Suprapubic skin (tissue), 4 donors: ENCODE data around the gene FOXE1. TPM values are rescaled to one million over a fixed set of nuclear protein-coding genes. Genes with fewer than 3 reads are reported as not detected.

ENCODE experiments used
- DNase-seq, 2 donors: peaks; one replicate each; pipeline ENCODE4 v3.0.0-alpha.2; 2019; ENCODE audit warnings: low spot score in 2 of 2
- H3K27ac ChIP-seq: fragments of 200-600 bp; sonication (generic); one replicate; pipeline ENCODE4 v1.5.1; 2019
- H3K27me3 ChIP-seq: fragments of 200-600 bp; sonication (generic); one replicate; pipeline ENCODE4 v1.5.1; 2019
- H3K36me3 ChIP-seq: fragments of 200-600 bp; sonication (generic); one replicate; pipeline ENCODE4 v1.5.1; 2019
- H3K4me1 ChIP-seq: fragments of 200-600 bp; sonication (generic); one replicate; pipeline ENCODE4 v1.5.1; 2019
- H3K4me3 ChIP-seq: fragments of 200-600 bp; sonication (generic); one replicate; pipeline ENCODE4 v1.5.1; 2019; ENCODE audit warnings: mild to moderate bottlenecking
- H3K9me3 ChIP-seq: fragments of 200-600 bp; sonication (generic); one replicate; pipeline ENCODE4 v1.5.1; 2019
- EP300 ChIP-seq: sonication (generic); formaldehyde crosslinking; IDR thresholded peaks from one replicate; pipeline ENCODE4 v1.6.1; 2017; ENCODE audit warnings: antibody characterized with exemption
- POLR2A ChIP-seq, 2 donors: fragments of 450-650 bp; IDR thresholded peaks; one replicate each; pipeline ENCODE4 v1.6.1; 2017; ENCODE audit warnings: antibody characterized with exemption in 2 of 2, mild to moderate bottlenecking in 2 of 2, moderate library complexity in 2 of 2
- POLR2AphosphoS5 ChIP-seq, 3 donors: sonication (generic); formaldehyde crosslinking; IDR thresholded peaks; one replicate each; pipeline ENCODE4 v1.6.1; 2017; ENCODE audit warnings: antibody characterized with exemption in 3 of 3
- WGBS: methylation state at CpG from one replicate; pipeline ENCODE4 v1.1.5; 2018; 5-methylcytosine and 5-hydroxymethylcytosine counted together
- total RNA-seq, 4 donors: library from RNA; depleted of rRNA; stranded (reverse); fragments of >200 nt; gene quantifications; one replicate each; pipeline ENCODE4 v1.1.0, GENCODE V29; 2016
- TF ChIP-seq, protein P1 (sequence below), 2 donors: fragments of 200-600 bp in 1 of 2; fragments of 450-650 bp in 1 of 2; sonication (generic) in 1 of 2; IDR thresholded peaks; one replicate each; pipeline ENCODE4 v1.5.1; 2016 to 2019; ENCODE audit warnings: antibody characterized with exemption in 2 of 2, mild to moderate bottlenecking in 1 of 2, moderate library complexity in 1 of 2

Gene FOXE1
- total RNA-seq, 4 donors from 2014 or later: 0.48 to 3.9 (median 2.0) TPM

DNA sequence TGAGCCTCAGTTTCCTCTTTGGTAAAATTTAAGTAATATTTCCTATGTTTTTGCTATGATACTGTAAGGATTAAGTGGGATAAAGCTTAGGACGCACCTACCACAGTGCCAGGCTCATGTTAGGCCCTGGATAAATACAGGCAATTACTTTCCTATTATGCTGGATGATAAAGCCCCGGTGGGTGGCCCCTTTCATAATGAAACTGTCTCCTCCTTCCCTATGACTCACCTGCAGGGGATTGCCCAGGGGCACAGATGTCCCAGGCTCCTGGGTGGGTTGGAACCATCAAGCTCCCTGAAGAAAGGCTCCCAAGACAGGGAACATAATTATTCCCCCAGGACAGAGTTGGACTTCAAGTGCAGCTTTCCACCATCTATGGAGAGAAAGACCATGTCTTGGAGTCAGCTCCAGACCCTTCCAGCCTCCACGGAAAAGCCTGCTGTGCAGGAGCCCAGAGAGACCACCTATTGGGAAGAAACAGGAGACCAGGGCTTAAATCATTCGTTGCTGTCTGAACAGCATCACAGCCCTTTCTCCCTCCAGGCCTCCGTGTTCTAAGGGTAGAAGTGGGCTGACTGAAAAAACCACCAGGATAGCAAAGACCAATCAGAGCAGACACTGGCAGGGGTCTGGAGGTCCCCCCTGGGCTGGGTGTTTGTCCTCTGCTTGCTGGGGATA lies 43.2 kb upstream of the FOXE1 start:
- Histone ChIP-seq H3K4me3 (no peak overlapping the region), H3K27me3 (no peaks in the 10 kb centered on the region), H3K9me3 (no peaks in the 10 kb centered on the region), H3K36me3 (no peaks in the 10 kb centered on the region), H3K4me1 (no peaks in the 10 kb centered on the region), H3K27ac (no peak overlapping the region)
- DNase-seq: no peak
- TF ChIP-seq, protein P1, sequence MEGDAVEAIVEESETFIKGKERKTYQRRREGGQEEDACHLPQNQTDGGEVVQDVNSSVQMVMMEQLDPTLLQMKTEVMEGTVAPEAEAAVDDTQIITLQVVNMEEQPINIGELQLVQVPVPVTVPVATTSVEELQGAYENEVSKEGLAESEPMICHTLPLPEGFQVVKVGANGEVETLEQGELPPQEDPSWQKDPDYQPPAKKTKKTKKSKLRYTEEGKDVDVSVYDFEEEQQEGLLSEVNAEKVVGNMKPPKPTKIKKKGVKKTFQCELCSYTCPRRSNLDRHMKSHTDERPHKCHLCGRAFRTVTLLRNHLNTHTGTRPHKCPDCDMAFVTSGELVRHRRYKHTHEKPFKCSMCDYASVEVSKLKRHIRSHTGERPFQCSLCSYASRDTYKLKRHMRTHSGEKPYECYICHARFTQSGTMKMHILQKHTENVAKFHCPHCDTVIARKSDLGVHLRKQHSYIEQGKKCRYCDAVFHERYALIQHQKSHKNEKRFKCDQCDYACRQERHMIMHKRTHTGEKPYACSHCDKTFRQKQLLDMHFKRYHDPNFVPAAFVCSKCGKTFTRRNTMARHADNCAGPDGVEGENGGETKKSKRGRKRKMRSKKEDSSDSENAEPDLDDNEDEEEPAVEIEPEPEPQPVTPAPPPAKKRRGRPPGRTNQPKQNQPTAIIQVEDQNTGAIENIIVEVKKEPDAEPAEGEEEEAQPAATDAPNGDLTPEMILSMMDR (IDR thresholded peaks at IDR 0.05): no peak
- no peak for TF ChIP-seq POLR2AphosphoS5 (IDR thresholded peaks at IDR 0.05)
- 80% methylated on average over 5 of the region's 5 CpGs for WGBS

DNA sequence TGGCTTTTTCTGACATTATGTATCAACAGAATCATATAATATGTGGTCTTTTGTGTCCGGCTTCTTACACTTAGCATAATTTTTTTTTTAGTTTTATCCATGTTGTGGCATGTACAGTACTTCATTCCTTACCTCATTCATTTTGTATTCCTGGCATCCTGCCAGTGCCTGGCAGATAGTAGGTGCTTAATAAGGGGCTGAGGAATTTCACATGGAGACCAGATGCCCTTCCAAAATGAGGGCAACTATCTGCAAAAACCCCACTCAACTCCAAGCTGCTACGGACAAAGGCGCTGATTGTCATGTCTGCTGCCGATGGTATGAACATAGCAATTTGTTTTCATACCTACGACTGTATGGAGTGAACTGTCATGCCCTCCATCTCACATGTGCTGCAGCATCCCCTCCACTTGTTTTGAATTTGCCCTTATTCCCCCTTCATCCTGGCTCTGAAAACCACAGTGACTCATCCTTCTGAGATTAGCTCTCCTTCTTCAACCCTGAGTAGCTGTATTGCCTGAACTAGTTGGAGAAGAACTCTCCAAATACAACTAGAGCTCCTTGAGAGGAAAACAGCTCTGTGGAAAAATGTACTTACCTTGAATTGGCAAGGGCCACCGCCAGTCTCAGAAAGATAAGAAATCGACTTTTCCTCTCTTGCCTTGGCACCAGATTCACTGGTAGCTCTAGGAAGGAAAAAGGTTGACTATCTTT lies 41.3 kb upstream of the FOXE1 start:
- no peak overlapping the region for H3K4me3 ChIP-seq
- DNase-seq: no peak
- H3K36me3 ChIP-seq: no peaks in the 10 kb centered on the region
- no peaks in the 10 kb centered on the region for H3K9me3 ChIP-seq
- 68% methylated on average over 7 of the region's 7 CpGs for WGBS
- no peaks in the 10 kb centered on the region for H3K27me3 ChIP-seq
- no peak overlapping the region for H3K27ac ChIP-seq
- H3K4me1 ChIP-seq: no peaks in the 10 kb centered on the region
- TF ChIP-seq POLR2AphosphoS5 (IDR thresholded peaks at IDR 0.05) (no peak), EP300 (no peak), POLR2A (IDR thresholded peaks at IDR 0.05) (no peak)
- TF ChIP-seq, protein P1 (IDR thresholded peaks at IDR 0.05): no peak

DNA sequence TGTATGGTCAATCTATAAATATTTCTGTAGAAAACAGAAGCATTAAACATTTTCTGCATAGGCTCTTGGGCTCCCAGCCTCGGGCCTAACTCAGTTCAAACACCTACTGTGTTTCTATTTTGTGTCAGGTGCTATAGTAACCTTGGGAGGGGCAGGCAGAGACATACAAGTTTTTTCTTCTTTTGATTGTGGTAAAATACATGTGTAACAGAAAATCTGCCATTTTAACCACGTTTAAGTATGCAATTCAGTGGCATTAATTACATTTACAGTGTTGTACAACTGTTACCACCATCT lies 40.8 kb upstream of the FOXE1 start:
- 30% methylated on average over 2 of the region's 2 CpGs for WGBS
- Histone ChIP-seq H3K4me1 (no peaks in the 10 kb centered on the region), H3K27ac (no peak overlapping the region), H3K9me3 (no peaks in the 10 kb centered on the region), H3K4me3 (no peak overlapping the region), H3K27me3 (no peaks in the 10 kb centered on the region), H3K36me3 (no peaks in the 10 kb centered on the region)
- no peak for DNase-seq
- TF ChIP-seq POLR2AphosphoS5 (IDR thresholded peaks at IDR 0.05) (no peak), EP300 (no peak), POLR2A (IDR thresholded peaks at IDR 0.05) (no peak)
- TF ChIP-seq, protein P1 (IDR thresholded peaks at IDR 0.05): no peak

DNA sequence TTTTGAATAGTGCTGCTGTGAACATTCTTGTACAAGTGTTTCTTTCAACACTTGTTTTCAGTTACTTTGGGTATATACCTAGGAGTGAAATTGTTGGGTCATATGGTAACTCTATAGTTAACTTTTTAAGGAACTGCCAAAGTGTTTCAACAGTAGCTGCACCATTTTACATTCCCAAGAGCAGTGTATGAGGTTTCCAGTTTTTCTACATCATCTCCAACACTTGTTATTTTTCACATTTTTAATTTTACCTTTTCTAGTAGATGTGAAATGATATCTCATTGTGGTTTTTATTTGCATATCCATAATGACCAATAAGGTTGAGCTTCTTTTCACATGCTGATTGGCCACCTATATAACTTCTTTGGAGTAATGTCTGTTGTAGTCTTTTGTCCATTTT lies 40.0 kb upstream of the FOXE1 start:
- no peaks in the 10 kb centered on the region for H3K9me3 ChIP-seq
- peaks cover 2% of the 10 kb centered on the region for H3K27me3 ChIP-seq
- H3K4me3 ChIP-seq: no peak overlapping the region
- H3K27ac ChIP-seq: no peak overlapping the region
- H3K36me3 ChIP-seq: no peaks in the 10 kb centered on the region
- DNase-seq: no peak
- TF ChIP-seq EP300: no peak
- TF ChIP-seq POLR2A (IDR thresholded peaks at IDR 0.05): no peak
- TF ChIP-seq, protein P1 (IDR thresholded peaks at IDR 0.05): no peak
- TF ChIP-seq POLR2AphosphoS5 (IDR thresholded peaks at IDR 0.05): no peak
- no peaks in the 10 kb centered on the region for H3K4me1 ChIP-seq

DNA sequence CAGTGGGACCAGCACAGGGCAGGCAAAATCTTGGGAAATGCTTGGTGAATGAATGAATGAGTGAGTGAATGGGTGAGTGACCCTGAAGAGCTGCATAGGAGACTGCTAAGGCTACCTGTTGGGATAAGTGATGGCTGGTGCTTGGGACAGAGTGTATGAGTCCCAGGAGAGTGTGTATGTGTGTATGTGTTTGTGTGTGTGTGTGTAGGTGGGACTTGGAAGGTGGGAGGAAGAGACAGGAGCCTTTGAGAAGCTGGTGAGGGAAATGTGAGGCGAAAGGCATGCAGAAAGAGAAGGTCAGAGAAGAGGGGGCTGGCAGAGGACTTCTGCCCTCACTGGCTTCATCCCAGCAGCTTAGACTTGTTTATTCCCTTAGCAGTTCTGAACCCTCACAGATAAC lies 33.3 kb upstream of the FOXE1 start:
- TF ChIP-seq POLR2AphosphoS5 (IDR thresholded peaks at IDR 0.05) (no peak), POLR2A (IDR thresholded peaks at IDR 0.05) (no peak), EP300 (no peak)
- TF ChIP-seq, protein P1 (IDR thresholded peaks at IDR 0.05): no peak
- no peak for DNase-seq
- Histone ChIP-seq H3K27me3 (peaks cover 9% of the 10 kb centered on the region), H3K9me3 (no peaks in the 10 kb centered on the region), H3K4me3 (no peak overlapping the region), H3K36me3 (no peaks in the 10 kb centered on the region), H3K27ac (no peak overlapping the region), H3K4me1 (no peaks in the 10 kb centered on the region)
- WGBS: 80% methylated on average over 1 of the region's 1 CpG
